ENCODE measurements around the gene CD101.

- TF ChIP-seq CTCF (IDR thresholded peaks at IDR 0.05; ENCODE audit: borderline replicate concordance, extremely low read depth, low read length, poor library complexity, severe bottlenecking) (no peak), EZH2 (IDR thresholded peaks at IDR 0.05; ENCODE audit: borderline replicate concordance, low read depth, low read length, severe bottlenecking) (no peak)
Measured at GRCh38 chr1:116958110-116958509, 43.5 kb upstream of the CD101 start.

All from DND-41 (cell line).